Measurements from ENCODE around the gene GRIFIN.

The GRIFIN gene

GRCh38 chr7:2500701-2501100 is 24.5 kb upstream of the GRIFIN start:
- no peak overlapping the region for H2AFZ ChIP-seq (ENCODE audit: low read depth)
- TF ChIP-seq CTCF (conservative IDR thresholded peaks at IDR 0.05; ENCODE audit: low read depth, low read length), result no peak

GRCh38 chr7:2499719-2500430 is 23.7 kb upstream of the GRIFIN start:
- Histone ChIP-seq H3K9ac (no peak overlapping the region), H3K4me2 (no peak overlapping the region), H3K4me3 (IDR thresholded peaks at IDR 0.05; ENCODE audit: insufficient read depth, low read depth, low read length) (no peak overlapping the region), H4K20me1 (ENCODE audit: insufficient read depth) (no peaks in the 10 kb centered on the region), H3K79me2 (ENCODE audit: insufficient read depth, low read depth) (no peaks in the 10 kb centered on the region), H3K36me3 (ENCODE audit: insufficient read depth) (no peaks in the 10 kb centered on the region), H3K27me3 (ENCODE audit: insufficient read depth, low read depth) (peaks cover 80% of the 10 kb centered on the region), H3K27ac (no peak overlapping the region), H2AFZ (ENCODE audit: low read depth) (no peak overlapping the region), H3K4me1 (ENCODE audit: low read depth, poor library complexity, severe bottlenecking) (no peaks in the 10 kb centered on the region)
- no peak for TF ChIP-seq CTCF (conservative IDR thresholded peaks at IDR 0.05; ENCODE audit: low read depth, low read length)

More at GRCh38 chr7:2500701-2501100, 24.5 kb upstream of the GRIFIN start:
- H3K27me3 ChIP-seq (ENCODE audit: insufficient read depth, low read depth), result peaks cover 74% of the 10 kb centered on the region
- no peak overlapping the region for H3K9ac ChIP-seq
- H3K4me1 ChIP-seq (ENCODE audit: low read depth, poor library complexity, severe bottlenecking), result no peaks in the 10 kb centered on the region
- H3K79me2 ChIP-seq (ENCODE audit: insufficient read depth, low read depth), result no peaks in the 10 kb centered on the region
- H3K36me3 ChIP-seq (ENCODE audit: insufficient read depth), result no peaks in the 10 kb centered on the region
- H3K27ac ChIP-seq, result no peak overlapping the region
- no peaks in the 10 kb centered on the region for H4K20me1 ChIP-seq (ENCODE audit: insufficient read depth)
- no peak overlapping the region for H3K4me3 ChIP-seq (IDR thresholded peaks at IDR 0.05; ENCODE audit: insufficient read depth, low read depth, low read length)
- no peak overlapping the region for H3K4me2 ChIP-seq

GRCh38 chr7:2499181-2499580 is 23.0 kb upstream of the GRIFIN start:
- Histone ChIP-seq H3K36me3 (ENCODE audit: insufficient read depth) (no peaks in the 10 kb centered on the region), H3K4me3 (IDR thresholded peaks at IDR 0.05; ENCODE audit: insufficient read depth, low read depth, low read length) (no peak overlapping the region), H3K27me3 (ENCODE audit: insufficient read depth, low read depth) (peaks cover 83% of the 10 kb centered on the region), H3K79me2 (ENCODE audit: insufficient read depth, low read depth) (no peaks in the 10 kb centered on the region), H3K4me1 (ENCODE audit: low read depth, poor library complexity, severe bottlenecking) (no peaks in the 10 kb centered on the region), H3K27ac (no peak overlapping the region), H3K4me2 (no peak overlapping the region), H3K9ac (no peak overlapping the region), H4K20me1 (ENCODE audit: insufficient read depth) (no peaks in the 10 kb centered on the region), H2AFZ (ENCODE audit: low read depth) (no peak overlapping the region)
- TF ChIP-seq CTCF (conservative IDR thresholded peaks at IDR 0.05; ENCODE audit: low read depth, low read length), result no peak

GRCh38 chr7:2498708-2499107 is 22.5 kb upstream of the GRIFIN start:
- H4K20me1 ChIP-seq (ENCODE audit: insufficient read depth), result no peaks in the 10 kb centered on the region
- H3K79me2 ChIP-seq (ENCODE audit: insufficient read depth, low read depth), result no peaks in the 10 kb centered on the region
- H3K27ac ChIP-seq, result no peak overlapping the region
- no peak overlapping the region for H3K9ac ChIP-seq
- H3K4me2 ChIP-seq, result no peak overlapping the region
- no peaks in the 10 kb centered on the region for H3K4me1 ChIP-seq (ENCODE audit: low read depth, poor library complexity, severe bottlenecking)
- H3K27me3 ChIP-seq (ENCODE audit: insufficient read depth, low read depth), result peaks cover 81% of the 10 kb centered on the region
- H2AFZ ChIP-seq (ENCODE audit: low read depth), result no peak overlapping the region
- H3K4me3 ChIP-seq (IDR thresholded peaks at IDR 0.05; ENCODE audit: insufficient read depth, low read depth, low read length), result no peak overlapping the region
- no peaks in the 10 kb centered on the region for H3K36me3 ChIP-seq (ENCODE audit: insufficient read depth)
- no peak for TF ChIP-seq CTCF (conservative IDR thresholded peaks at IDR 0.05; ENCODE audit: low read depth, low read length)
